ENCODE data around the gene OVCH1.
"Not testable (repeated sequence)": the region's sequence is repeated elsewhere in the genome, so short reads cannot be mapped to it uniquely, and the experiment has no call there.

OVCH1 gene

DNA sequence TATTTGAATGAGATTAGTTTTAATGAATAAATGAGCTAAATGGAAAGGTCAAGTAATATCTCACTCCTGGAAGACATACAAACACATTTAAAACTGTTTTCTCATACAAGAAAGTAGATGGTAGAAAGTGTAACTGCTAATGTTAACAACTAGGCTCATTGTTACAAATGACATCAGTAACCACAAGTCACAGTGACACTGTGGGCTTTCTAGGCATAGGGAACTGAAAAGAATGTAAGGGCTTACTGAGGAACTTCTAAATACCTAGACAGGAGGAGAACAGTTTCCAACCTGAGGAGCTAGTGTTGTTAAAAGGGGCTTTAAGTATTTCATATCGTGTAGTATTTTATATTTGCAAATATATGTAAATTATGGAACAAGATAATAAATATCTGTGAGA, 99.0 kb downstream of the OVCH1 start:
- no peak for DNase-seq

DNA sequence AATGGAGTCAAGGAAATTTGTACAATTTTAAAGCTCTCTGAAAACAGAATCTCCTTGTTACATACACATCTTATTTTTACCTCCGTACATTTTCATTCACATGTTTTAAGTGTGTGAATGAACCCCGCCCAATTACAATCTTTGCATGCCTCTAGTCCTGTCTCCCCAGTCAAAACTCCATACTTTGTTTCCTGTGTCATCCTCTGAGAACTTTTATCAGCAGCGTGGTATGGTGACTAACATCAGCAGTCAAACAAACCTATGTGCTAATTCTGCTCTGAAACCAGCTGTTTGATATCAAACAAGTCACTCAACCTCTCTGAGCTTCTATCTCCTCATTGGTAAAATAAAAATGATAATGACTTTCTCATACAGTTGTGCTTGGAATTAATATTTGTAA, 100.7 kb downstream of the OVCH1 start:
- no peak for DNase-seq

DNA sequence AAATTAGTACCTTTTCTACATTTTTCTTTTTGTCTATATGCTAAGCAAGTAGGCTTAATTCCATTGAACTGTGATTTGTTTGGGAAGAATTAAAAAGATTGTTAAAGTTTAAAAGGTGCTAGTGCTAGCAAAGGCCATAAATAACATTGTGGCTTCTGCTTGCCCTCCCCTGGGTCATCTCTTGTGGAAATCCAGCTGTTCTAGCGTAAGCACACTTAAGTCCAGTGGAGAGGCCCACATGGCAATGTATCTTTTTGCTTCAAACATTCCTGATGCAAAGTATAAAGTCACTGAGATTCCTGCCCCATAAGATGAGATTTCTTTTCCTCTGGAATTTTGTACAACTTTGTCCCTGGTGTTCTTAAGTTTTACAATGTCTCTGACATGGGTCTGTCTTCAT, 102.1 kb downstream of the OVCH1 start:
- DNase-seq: no peak

- DNase-seq: not testable (repeated sequence)
These were observed 107.1 kb downstream of the OVCH1 start for GRCh38 chr12:29390419-29390818.

DNA sequence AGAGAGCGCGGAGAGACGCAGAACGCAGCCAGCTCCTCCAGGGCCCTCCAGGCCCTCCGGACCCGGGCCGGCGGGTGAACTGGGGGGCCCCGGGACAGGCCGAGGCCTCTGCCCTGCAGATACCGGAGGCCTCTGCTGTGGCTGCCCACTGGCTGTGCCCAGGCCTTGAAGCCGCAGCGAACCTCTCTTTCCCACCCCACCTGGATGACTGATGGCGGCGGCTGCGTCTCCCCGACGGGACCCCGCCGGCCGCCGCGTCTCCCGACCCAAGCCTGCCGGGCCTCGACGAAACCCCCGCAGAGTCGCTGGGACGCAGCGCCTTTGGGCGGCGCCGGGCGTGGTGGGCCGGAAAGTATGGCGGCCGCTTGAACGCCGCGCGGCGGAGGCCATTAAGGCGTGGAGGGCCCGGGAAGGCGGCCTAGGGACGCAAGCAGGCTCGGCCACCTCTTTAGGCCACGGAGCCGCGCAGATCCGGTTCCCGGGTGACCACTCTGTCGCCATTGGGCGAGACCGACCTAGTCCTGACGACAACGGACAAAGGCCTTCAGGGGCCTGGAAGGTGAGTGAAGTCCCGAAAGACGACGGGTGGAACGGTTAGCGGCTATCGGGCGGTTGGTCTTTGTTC, 108.1 kb downstream of the OVCH1 start:
- no peak for DNase-seq

DNA sequence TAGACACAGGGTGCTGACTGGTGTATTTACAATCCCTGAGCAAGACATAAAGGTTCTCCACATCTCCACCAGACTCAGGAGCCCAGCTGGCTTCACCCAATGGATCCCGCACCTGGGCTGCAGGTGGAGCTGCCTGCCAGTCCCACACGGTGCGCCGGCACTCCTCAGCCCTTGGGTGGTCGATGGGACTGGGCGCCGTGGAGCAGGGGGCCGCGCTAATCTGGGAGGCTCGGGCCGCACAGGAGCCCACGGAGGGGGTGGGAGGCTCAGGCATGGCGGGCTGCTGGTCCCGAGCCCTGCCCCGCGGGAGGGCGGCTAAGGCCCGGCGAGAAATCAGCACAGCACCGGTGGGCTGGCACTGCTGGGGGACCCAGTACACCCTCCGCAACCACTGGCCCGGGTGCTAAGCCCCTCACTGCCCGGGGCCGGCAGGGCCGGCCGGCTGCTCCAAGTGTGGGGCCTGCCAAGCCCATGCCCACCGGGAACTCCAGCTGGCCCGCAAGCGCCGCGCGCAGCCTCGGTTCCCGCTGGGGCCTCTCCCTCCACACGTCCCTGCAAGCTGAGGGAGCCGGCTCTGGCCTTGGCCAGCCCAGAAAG, 111.3 kb downstream of the OVCH1 start:
- DNase-seq: not testable (repeated sequence)

DNA sequence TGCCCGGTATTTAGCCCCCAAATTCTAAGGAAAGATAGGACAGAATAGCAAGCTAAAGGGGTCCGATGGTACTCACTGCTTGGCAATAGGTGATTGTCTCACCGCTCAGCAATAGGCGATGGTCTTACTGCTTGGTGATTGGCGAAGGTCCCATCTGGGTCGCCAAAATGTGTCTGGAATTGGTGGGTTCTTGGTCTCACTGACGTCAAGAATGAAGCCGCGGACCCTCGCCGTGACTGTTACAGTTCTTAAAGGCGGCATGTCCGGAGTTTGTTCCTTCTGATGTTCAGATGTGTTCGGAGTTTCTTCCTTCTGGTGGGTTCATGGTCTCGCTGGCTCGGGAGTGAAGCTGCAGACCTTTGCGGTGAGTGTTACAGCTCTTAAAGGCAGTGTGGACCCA, 112.3 kb downstream of the OVCH1 start:
- DNase-seq: not testable (repeated sequence)

GRCh38 chr12:29382251-29382650, 115.2 kb downstream of the OVCH1 start:
- DNase-seq: no peak

- peak; percentile 99 for DNase-seq
These were observed 116.7 kb downstream of the OVCH1 start, which contains the start of gene ERGIC2 for GRCh38 chr12:29380536-29381523. Gene ERGIC2 (minus strand): TSS chr12:29381172. CDS start chr12:29371633, 9,539 bp downstream.

Measured in NCI-H1694 (cell line).